ENCODE data around the gene UNC13B.

DNA sequence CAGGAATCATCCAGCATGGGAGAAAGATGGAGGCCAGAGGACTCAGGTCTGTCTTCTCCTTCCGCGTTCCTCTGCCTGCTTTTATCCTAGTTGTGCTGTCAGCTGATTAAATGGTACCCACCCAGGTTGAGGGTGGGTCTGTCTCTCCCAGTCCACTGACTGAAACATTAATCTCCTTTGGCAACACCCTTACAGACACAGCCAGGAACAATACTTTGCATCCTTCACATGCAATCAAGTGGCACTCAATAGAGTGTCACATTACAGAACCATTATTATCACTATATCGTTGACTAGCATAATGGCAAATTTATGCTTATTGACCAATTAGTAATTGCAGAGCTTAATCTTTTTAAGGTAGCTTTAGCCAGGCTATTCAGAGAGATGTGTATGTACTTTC lies 64.8 kb downstream of the UNC13B start:
- TF ChIP-seq CTCF (IDR thresholded peaks at IDR 0.05; ENCODE audit: low read length) (no peak), EZH2 (IDR thresholded peaks at IDR 0.05; ENCODE audit: borderline replicate concordance, low read length) (no peak)

Data from OCI-LY1 (cell line).